HG03139 (cell line): ENCODE measurements around the gene MRGPRG.

Experiments used
- ATAC-seq: cut with Tn5 transposase; IDR thresholded peaks from one replicate; pipeline ENCODE4 v1.9.1; 2021; ENCODE audit not compliant: unreplicated experiment

Gene MRGPRG

DNA sequence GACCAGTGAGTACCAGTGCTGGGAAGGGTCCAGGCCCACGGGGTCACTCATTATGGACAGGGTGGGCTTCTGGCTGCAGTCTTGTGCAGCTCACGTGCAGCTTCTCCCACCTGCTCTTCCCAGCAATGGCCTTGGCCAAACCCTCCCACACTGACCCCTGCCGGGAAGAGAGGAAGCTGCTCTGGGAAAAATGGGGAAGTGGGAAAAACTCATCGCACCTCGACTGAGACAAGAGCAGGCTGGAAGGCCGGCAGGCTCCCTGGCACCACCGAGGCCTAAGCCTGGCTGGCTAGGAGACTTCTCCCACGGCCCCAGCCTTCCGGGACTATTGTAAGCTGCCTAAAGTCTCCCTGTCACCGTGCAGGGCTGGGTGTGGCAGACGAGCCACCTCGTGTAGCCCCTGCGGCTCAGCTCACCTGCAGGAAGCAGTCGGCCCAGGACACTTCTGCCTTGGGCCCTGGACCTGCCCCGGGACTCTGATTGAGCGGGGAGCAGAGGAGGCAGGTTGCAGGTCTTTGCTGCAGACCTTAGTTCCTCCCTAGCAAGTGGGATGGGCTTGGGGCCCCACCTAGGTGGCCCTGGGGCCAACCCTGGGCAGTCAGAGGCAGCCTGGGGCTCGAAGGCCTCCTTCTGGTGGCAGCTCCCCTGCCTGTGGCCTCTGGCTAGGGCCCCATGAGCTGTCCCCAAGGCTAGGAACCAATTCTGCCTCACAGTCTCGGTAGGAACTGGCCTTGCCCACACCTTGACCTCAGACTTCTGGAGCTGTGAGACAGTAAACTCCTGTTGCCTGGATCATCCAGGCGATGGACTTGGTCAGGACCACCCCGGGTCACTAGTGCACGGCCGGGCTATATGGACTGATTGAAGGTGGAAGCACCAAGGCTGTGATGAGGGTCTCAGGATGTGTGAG lies 23.1 kb downstream of the MRGPRG start:
- ATAC-seq: no peak

GRCh38 chr11:3194016-3194816 lies 24.4 kb downstream of the MRGPRG start:
- ATAC-seq: no peak

DNA sequence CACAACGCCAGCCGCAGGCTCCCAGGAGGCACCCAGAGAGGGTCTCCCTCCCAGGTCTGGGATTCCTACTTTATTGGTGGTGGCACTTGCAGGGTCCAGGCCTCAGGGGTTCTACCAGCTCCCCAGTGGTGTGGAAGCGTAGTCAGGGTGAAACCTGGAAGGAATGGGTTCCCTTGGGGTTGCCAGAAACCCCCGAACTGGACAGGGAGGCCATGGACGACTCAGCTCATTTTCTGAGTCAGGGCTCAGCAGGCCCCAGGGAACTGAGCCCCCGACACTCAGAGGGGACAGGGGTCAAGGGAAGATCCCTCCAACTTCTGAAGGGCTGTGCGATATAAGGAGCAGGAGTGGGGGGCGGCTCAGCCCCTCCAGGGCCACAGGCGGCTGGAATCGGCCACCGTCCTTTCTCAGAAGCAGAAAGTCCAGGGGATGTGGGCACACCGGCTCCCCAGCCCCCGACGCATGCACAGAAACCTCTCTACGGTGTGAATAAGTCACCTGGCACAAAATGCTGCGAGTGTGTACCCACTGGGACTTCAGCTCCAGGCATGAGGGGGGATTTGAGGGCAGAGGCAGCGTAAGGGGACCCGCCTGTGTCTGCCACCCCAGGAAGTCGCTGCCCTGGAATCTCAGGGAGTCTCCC lies 25.1 kb downstream of the MRGPRG start:
- no peak for ATAC-seq

DNA sequence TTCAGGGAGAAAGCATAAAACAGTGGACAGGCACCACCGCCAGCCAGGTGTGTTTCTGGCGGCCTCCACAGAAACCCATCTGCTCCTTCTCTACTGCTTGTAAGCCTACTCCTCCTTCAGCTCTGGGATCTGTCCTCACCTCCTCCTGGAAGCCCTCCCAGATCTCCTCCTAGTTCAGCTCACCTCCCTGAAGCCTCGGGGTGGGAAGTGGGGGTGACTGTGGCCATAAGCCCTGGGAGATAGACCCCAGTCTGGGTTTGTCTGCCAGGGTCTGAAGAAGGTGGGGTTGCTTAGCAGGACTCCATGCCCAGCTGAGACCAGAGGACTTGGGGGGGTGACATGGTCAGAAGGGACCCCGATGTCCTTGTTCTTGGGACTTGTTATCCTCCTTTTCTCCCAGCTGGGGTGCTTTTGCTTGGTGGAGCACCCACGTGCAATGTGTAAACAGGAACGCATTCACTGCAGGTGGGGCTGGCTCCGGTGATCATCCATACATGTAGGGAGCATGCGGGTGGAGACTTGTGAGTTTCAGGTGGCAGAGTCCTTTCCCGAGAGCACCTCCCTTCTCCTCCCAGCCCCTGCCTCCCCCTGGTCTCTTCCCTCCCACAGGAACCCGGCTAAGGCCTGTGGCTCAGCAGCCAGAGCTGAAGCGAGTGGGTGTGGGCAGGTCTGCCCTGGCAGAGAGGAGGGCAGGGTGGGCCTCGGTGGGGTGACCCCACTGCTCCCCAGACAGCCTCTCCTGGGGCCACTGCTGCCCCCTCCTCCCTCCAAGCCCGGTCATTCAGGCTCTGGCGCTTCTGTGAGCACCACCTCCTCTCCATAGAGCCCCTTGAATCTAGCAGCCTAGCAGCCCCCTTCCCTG lies 25.9 kb downstream of the MRGPRG start:
- no peak for ATAC-seq

GRCh38 chr11:3191586-3192324 lies 26.9 kb downstream of the MRGPRG start:
- no peak for ATAC-seq

DNA sequence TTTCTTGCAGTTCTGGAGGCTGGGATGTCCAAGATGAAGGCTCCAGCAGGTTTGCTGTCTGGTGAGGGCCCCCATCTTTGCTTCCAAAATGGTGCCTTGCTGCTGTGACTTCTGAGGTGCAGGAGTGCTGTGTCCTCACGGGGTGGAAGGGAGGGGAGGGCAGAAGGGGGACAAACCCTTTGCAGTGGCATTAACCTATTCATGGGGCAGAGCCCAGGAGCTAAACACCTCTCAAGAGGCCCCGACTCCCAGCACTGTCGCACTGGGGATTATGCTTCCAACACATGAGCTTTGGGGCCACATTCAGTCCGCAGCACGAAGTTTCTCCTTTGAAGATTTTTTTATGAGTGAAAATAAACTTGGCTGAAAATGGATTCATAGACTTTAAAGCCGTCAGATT lies 28.0 kb downstream of the MRGPRG start:
- no peak for ATAC-seq

DNA sequence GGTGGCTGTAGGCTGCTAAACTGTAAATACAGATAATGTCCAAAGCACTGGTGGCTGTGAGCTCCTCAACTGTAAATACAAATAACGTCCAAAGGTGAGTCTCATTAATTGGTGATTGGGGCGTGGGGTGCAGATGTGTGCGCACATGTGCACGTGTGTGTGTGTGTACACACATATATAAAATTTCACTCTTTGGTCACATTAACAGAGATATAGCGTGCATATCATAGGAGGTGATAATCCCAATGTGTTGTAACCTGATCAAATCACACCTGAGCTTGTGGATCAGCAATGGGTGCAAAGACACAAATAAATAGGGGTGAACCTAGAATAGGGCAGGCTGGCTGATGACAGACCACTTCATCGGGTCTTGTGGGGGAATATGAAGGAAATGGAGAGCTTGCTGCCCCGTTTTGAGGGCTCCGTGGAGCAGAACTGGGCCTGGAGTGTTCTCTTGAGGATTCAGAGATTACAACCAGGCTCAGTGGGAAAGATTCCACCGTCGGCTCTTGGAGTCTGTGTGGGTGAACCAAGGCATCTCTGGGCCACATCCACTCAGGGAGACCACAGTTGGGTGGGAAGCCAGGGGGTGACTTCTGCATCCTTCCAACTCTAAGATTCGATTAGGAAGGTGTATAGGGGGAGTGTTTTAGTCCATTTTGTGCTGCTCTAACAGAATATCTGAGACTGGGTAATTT lies 28.6 kb downstream of the MRGPRG start:
- no peak for ATAC-seq

GRCh38 chr11:3189196-3189843 lies 29.3 kb downstream of the MRGPRG start:
- no peak for ATAC-seq

- ATAC-seq: no peak
These were observed 30.0 kb downstream of the MRGPRG start for GRCh38 chr11:3188496-3189195.

DNA sequence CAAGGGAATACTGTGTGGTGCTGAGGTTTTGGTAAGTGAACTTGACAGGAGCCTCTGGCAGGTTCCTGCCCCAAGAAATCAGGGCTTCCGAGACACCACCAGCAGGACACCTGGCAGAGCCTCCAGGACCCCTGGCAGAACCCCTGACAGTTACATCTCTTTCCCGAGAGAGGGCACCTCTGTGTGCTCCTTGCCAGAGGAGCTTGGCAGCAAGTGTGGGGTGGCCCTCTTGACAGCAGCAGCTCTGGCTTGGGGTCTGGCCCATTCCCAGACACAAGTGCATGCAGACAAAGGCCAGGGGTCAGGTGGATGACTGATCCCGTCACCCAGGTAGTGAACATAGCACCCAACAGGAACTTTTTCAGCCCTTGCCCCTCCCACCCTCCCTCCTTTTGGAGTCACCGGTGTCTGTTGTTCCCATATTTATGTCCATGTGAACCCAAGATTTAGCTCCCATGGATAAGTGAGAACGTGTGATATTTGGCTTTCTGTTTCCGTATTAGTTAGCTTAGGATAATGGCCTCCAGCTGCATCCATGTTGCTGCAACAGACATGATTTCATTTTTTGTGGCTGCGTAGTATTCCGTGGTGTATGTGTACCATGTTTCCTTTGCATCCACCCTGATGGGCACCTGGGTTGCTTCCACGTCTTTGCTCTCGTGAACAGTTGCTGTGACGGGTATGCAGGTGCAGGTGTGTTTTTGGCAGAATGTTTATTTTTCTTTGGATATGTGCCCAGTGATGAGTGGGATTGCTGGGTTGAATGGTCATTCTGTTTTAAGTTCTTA lies 32.3 kb downstream of the MRGPRG start:
- ATAC-seq: no peak

DNA sequence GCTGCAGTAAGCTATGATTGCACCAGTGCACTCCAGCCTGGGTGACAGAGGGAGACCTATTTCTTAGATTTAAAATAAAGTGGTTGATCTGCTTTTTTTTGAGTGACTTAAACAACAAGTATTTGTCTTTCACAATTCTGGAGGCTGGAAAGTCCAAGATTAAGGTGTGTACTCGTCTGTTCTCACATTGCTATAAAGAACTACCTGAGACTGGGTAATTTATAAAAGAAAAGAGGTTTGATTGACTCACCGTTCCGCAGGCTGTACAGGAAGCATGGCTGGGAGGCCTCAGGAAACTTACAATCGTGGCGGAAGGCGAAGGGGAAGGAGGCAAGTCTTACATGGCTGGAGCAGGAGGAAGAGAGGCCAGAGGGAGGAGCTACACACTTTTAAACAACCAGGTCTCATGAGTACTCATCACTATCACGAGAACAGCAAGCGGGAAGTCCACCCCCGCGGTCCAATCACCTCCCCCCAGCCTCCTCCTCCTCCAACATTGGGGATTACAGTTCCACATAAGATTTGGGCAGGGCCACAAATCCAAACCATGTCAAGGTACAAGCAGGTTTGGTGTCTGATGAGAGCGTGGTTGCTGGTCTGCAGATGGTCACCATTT lies 33.8 kb downstream of the MRGPRG start:
- ATAC-seq: no peak

DNA sequence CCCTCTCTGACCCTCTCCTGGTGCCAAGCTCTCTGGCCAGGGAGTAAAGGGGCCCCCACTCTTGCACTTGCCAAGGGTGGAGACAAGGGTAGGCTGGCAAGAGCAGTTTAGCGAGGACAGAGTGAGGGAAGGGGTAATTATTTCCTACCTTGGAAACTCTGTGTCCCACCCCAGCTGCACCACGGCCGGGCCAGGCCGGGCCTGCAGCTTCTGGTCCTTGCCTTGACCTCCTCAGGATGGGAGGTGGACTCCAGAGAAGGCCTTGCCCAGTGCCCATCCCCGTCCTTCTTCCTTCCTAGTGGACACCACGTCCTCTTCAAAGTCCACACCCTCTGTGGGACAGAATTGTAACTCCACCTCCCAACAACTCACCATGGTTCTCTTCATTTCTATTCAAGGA lies 35.1 kb downstream of the MRGPRG start:
- ATAC-seq: no peak

- ATAC-seq: no peak
These were observed 36.2 kb downstream of the MRGPRG start for GRCh38 chr11:3182462-3182852.

GRCh38 chr11:3181725-3182461 lies 36.7 kb downstream of the MRGPRG start:
- no peak for ATAC-seq

DNA sequence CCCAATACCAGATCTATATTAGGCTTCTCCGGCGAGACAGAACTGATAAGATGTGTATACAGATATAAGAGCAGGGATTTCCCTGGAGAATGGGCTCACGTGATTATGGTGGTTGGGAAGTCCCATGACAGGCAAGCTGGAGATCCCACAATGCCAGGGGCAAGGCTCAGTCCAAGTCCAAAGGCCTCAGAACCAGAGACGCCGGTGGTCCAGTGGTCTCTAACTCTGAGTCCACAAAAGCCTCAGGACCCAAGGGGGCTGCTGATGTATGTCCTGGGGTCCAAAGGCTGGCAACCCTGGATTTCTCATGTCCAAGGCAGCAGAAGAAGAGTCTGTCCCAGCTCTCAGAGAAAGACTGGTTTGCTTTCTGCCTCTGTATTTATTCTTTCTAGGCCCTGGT lies 37.7 kb downstream of the MRGPRG start:
- no peak for ATAC-seq

- ATAC-seq: no peak
These were observed 40.3 kb downstream of the MRGPRG start for GRCh38 chr11:3178349-3178748.
